Astrocyte (in vitro differentiated cells and primary cell): ENCODE measurements around the gene ZNF165.

Source experiments
- EZH2 ChIP-seq: IDR thresholded peaks from 2 replicates; pipeline ENCODE4 v1.6.1; 2012; ENCODE audit warnings: mild to moderate bottlenecking, low read length, inconsistent platforms; ENCODE audit not compliant: insufficient read depth
- TF ChIP-seq, protein P1 (sequence below): IDR thresholded peaks from 2 replicates; pipeline ENCODE4 v1.5.1; 2011; ENCODE audit warnings: low read depth, mild to moderate bottlenecking, inconsistent platforms, low read length, moderate library complexity; ENCODE audit not compliant: insufficient read depth

DNA sequence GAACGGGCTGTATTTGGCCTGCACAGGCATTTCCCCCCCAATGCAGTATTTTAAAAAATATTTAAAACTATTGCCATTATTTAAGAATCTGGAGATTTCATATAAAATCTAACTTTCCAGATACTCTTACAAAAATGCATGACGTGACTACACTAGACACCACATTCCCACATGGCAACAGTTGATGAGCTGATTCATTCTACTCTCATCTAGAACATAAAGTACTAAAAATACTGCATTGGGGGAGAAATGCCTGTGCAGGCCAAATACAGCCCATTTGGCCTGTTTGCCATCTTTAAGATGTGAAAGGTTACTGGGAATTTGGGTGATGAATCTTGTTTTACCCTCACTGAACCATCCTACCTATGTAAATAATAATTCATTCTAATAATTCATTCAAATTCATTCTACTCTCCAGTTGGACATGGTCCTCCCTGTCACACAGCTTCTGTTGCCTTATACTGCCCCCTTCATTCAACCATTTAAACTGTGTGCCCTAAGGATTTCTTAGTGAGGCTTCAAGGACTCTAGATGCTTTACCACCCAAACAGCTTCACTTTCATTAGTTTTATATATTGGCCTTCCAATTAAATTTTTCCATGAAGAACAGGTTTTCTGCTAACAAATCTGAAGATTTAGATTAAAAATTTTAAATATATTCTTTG is 37.1 kb downstream of the ZNF165 start:
- TF ChIP-seq, protein P1, sequence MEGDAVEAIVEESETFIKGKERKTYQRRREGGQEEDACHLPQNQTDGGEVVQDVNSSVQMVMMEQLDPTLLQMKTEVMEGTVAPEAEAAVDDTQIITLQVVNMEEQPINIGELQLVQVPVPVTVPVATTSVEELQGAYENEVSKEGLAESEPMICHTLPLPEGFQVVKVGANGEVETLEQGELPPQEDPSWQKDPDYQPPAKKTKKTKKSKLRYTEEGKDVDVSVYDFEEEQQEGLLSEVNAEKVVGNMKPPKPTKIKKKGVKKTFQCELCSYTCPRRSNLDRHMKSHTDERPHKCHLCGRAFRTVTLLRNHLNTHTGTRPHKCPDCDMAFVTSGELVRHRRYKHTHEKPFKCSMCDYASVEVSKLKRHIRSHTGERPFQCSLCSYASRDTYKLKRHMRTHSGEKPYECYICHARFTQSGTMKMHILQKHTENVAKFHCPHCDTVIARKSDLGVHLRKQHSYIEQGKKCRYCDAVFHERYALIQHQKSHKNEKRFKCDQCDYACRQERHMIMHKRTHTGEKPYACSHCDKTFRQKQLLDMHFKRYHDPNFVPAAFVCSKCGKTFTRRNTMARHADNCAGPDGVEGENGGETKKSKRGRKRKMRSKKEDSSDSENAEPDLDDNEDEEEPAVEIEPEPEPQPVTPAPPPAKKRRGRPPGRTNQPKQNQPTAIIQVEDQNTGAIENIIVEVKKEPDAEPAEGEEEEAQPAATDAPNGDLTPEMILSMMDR, result no peak
- TF ChIP-seq EZH2, result no peak
